GM12865 (cell line): ENCODE measurements around the gene TMTC1.

Source experiments
- DNase-seq: peaks from one replicate; pipeline ENCODE4 v3.0.0; 2010; ENCODE audit warnings: low read depth
- H3K4me3 ChIP-seq: 2 replicates; pipeline ENCODE4 v1.5.1; 2011; ENCODE audit warnings: mild to moderate bottlenecking, low read depth, low read length, control low read depth
- TF ChIP-seq, protein P1 (sequence below): IDR thresholded peaks from 2 replicates; pipeline ENCODE4 v1.5.1; 2011; ENCODE audit warnings: low read length, control low read depth, low read depth, inconsistent platforms; ENCODE audit not compliant: insufficient read depth; ENCODE audit errors: missing control alignments

The TMTC1 gene

DNA sequence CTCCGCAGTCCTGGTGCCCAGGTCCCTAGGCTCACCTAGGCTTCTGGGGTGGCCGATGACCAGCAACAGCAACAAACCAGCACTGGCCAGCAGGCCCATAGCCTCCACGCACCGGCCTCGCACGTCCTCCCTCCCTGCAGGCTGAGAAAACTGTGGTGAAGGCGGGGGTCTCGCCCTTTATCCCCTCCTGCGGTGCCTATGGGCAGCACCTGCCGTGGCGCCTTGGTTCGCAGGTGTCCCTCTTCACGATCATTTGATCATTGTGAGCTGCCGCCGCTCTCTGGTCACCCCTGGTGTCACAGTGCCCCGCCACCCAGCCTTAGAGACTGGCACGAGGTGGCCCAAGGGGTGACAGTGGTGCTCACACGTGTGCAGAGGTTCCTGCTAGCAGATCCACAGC lies 286.2 kb downstream of the TMTC1 start, which contains the start of gene OVCH1:
Gene OVCH1, minus strand, starts transcription at position 99 of the 400 bp plus-strand sequence. Its CDS starts 0 bp downstream, at position 99.
- TF ChIP-seq, protein P1, sequence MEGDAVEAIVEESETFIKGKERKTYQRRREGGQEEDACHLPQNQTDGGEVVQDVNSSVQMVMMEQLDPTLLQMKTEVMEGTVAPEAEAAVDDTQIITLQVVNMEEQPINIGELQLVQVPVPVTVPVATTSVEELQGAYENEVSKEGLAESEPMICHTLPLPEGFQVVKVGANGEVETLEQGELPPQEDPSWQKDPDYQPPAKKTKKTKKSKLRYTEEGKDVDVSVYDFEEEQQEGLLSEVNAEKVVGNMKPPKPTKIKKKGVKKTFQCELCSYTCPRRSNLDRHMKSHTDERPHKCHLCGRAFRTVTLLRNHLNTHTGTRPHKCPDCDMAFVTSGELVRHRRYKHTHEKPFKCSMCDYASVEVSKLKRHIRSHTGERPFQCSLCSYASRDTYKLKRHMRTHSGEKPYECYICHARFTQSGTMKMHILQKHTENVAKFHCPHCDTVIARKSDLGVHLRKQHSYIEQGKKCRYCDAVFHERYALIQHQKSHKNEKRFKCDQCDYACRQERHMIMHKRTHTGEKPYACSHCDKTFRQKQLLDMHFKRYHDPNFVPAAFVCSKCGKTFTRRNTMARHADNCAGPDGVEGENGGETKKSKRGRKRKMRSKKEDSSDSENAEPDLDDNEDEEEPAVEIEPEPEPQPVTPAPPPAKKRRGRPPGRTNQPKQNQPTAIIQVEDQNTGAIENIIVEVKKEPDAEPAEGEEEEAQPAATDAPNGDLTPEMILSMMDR = no peak
- DNase-seq = no peak
- H3K4me3 ChIP-seq = no peak within 1 kb of the TSS

DNA sequence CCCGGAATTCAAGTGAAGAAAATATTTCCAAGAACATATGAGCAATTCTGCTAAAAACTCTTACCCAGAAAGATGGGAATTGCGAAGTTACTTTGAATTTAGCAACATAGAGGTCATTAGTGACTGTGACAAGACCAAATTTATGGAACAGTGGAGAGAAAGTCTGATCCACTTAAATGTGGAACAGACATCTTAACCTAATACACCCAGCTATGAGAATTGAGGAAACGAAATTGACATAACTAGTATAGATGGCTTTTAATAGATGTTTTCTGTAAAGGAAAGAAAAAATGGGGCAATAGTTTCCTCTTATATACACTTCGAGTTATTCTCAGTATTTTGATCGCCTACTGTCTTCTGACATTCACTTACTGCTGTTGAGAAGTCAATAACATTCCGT lies 290.9 kb downstream of the TMTC1 start:
- no peak overlapping the region for H3K4me3 ChIP-seq
- TF ChIP-seq, protein P1 = no peak
- no peak for DNase-seq

DNA sequence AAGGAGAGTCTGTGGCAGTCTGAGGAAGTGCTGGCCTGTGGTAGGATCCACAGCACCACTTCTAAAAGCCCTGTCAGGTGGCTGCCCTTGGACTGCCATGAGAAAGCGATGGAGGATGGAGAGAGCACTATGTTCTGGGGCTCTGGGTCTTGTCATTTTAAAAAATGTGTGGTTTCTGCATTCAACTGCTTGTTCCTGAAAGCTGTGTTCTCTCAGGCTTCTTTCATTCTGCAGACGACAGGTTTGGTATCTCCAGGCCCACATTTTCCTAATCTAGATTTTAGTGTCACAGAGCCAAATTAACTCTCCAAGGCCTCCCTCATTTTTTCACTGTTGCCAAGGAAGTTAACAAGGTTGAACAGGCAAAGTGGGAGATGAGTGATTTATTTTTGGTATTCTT lies 296.8 kb downstream of the TMTC1 start:
- TF ChIP-seq, protein P1 = no peak
- H3K4me3 ChIP-seq = no peak overlapping the region
- DNase-seq = no peak

DNA sequence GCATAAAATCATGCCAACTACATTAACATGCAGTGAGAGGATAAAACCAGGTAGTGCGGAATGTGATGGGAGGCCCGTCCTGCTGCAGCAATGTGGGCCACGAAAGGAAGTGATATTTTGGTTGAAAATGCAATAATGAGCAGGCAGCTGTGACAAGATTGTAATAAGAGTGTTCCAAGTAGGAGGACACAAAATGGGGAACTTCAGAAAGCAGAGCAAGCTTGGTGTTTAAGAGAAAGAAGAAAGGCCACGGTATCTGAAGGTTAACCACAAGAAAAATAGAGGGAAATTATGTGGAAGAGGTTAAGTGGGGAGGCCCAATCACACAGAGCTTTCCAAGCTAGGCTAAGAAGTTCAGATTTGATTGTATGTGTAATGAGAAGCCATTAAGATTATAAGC lies 320.5 kb downstream of the TMTC1 start:
- no peak for DNase-seq
- TF ChIP-seq, protein P1 = no peak
- no peak overlapping the region for H3K4me3 ChIP-seq

DNA sequence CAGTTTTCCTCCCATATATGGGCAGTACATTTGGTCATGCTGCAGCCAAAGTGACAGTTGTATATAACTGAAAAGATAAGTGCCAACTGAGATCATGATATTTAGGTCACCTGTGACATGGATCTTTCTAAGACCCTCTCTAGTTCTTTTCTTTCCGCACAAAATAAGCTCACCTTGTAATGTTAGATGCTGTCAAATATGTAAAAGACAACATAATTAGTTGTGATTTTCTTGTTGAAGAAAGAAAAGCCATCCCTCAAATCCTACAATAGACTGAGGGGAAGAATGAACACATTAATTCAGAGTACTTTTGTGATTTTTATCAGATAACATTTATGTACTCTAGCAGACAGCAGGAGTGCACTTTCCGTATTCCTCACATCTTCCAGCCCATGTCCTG lies 323.7 kb downstream of the TMTC1 start:
- no peak for DNase-seq
- H3K4me3 ChIP-seq = no peak overlapping the region
- TF ChIP-seq, protein P1 = no peak

DNA sequence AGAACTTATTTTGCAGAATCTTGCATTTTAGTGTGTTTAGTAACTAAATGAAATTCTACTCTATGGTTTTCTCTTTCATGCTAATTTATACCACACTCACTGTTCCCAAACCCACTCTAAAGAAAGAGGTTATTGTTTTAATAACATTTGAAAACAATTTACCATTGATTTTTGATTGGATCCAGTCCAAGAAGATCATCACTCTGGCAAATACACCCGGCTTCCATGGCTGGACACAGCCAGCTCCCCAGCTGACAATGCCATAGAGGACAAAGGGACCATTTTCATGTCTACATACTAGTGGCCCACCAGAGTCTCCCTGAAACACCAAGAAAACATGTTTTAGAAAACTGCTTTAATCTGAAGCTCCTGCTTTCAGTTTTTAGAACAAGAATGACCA lies 328.7 kb downstream of the TMTC1 start:
- no peak for DNase-seq
- TF ChIP-seq, protein P1 = no peak
- no peak overlapping the region for H3K4me3 ChIP-seq

DNA sequence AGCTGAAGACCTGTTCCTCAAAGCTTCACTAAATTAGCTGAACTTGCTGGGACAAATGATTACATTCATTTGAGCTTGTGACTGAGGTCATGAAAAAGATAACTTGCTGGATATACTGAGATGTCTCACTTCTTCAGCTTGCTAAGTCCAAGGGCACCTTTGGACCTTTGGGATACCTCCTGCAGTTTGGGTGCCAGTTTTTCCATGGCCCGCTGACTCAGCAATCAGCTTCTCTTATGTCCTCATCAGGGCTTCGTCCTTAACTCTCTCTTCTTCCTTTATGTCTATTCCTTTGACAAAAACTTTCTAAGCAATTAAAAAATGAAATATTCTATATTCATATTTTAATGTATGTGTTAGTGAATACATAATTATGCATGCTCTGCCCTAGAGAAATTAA lies 331.9 kb downstream of the TMTC1 start:
- no peak for DNase-seq
- TF ChIP-seq, protein P1 = no peak
- no peak overlapping the region for H3K4me3 ChIP-seq
